ENCODE measurements around the gene PTH1R.

PTH1R gene

DNA sequence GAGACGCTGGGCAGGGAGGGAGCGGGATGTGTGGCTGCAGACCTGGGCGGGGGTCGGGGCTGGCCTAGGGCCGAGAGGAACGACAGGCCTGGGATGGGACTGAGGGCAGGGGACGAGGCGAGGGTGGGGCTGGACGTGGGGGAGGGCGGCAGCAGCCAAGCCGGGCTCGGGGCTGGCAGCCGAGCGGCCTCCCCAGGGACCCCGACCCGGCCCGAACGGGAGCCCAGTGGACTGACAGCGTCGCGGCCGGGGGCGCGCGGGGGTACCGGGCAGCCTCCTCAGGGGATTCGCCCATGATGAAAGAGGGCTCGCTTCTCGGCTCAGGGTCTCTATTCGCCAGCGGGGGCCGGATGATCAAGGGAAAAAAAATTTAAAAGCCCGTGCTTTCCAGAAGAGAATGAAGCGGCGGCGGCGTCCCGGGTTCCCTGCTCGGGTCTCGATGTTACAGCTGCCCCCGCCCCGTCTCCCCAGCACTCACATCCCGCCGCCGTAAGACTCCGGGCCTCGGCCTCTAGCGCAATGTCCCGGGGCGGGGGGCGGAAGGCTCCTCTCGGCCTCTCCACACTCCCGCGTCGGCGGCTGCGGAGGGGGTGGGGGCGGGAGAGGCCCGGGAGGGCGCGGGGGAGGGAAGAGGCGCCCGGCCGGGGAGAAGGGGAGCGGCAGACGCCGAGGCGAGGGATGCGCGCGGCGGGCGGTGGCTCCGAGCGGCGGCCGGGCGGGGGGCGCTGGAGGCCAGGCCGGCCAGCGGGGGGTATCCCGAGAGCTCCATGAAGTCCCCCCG, 4.3 kb downstream of the PTH1R start:
- DNase-seq (ENCODE audit: low read depth in 3 of 3, low spot score in 1 of 3), result no peak

GRCh38 chr3:46882377-46883053, 5.0 kb downstream of the PTH1R start:
- no peak for DNase-seq (ENCODE audit: low read depth in 3 of 3, low spot score in 1 of 3)

DNA sequence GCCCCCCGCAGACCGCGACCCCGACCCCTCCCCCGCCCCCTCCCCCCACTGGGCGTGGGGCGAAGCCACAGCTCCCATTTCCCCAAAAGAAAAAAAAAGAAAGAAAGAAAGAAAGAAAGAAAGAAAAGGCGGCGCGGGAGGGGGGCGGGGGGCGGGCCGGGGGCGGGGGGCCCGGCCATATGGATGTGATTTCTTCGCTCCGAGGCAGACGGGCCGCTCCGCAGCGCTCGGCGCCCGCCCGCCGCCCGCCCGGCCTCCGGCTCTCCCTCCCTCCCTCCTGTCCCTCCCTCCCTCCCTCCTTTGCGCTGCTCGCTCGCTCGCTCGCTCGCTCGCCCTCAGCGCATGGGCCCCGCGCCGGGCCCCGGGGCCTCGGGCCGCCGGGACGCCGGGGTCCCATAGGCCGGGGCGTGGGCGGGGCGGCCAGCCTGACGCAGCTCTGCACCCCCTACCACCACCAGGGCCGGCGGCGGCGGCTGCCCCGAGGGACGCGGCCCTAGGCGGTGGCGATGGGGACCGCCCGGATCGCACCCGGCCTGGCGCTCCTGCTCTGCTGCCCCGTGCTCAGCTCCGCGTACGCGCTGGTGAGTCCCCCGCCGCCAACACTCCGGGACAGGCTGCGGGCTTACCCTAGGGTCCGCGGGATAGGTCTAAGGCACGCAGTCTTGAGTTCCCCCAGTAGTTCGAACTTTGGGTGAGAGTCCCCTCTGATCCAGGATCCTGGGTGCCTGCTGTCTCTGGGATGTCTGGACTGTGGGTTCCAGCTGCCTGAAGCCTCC, 5.7 kb downstream of the PTH1R start:
- DNase-seq (ENCODE audit: low read depth in 3 of 3, low spot score in 1 of 3), result no peak

DNA sequence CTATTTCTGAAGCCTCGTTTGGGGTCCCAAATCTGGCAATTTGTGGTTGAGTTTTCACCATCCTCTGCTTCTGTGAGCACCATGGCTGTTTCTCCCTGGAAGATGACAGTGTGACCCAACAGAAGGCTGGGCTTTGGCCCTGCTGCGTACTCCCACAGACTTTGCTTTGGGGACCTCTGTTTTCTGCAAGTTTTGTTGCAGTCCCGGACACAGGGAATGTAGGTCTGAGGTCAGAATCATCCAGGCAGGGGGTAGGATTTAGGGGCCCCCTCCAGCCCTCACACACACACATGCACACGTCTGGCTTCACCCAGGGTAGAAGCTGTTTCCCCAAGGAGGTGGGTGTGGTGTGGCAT, 6.3 kb downstream of the PTH1R start:
- DNase-seq (ENCODE audit: low read depth in 3 of 3, low spot score in 1 of 3), result no peak

GRCh38 chr3:46884427-46884826, 6.9 kb downstream of the PTH1R start:
- DNase-seq (ENCODE audit: low read depth in 3 of 3, low spot score in 1 of 3), result no peak

DNA sequence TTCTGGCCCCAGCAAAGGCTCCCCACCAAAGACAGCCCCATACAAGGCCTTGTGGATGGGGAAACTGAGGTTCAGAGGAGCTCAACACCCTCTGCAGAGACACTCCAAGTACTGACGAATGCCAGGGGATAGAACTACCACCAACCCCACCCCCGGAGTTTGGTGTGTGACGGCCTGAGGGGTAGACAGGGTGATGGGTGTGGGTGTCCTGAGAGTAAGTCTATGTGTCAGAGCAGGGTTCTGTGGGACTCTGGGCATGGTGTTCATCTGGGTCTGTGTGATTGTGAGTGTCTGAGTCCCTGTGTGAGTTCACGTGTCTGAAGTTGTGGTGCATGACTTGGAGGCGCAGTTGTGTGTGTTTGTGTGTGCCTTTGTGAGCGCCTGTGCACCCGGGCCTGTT, 7.4 kb downstream of the PTH1R start:
- no peak for DNase-seq (ENCODE audit: low read depth in 3 of 3, low spot score in 1 of 3)

DNA sequence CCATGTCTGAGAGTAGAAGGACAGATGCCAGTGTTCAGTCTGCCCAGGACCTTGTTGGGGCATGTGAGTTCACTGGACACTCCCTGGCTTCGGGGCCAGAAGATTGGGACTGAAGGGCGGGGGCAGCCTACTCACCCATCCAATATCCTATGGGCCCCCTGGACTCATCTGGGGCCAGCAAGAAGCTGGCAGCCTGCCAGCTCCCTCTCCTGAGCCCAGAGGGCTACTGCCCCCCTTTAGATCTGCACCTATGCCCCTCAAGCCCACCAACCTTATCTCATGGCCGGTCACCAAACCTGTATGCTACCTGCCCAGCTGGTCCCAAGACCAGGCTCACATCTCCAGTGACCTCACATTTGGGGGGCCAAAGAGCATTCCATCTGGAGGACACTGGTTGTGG, 8.1 kb downstream of the PTH1R start:
- no peak for DNase-seq (ENCODE audit: low read depth in 3 of 3, low spot score in 1 of 3)

DNA sequence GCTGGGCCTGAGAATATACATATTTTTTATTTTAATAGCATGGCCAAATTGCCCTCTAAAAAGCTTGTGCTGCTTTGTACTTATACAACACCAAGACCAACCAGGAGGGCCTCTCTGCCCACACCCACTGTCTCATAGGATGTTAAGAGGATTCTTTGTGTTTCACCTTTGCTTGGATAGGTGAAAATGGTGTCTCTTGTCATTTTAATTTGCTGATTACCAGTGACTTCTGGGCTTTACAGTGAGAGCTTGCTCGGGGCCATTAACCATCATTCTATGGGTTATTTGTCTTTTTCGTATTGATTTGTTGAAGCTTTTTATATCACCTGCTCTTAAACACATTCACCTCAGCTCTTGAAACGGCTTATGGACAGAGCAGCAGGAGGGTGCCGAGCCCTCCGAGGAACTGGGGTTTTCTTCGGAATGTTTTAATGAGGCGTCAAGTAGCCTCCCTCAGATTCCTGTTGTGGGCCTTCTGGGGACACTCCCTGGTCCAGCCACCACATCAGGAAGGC, 10.5 kb downstream of the PTH1R start:
- no peak for DNase-seq (ENCODE audit: low read depth in 3 of 3, low spot score in 1 of 3)

- no peak for DNase-seq (ENCODE audit: low read depth in 3 of 3, low spot score in 1 of 3)
These were observed 11.2 kb downstream of the PTH1R start for GRCh38 chr3:46888705-46889104.

DNA sequence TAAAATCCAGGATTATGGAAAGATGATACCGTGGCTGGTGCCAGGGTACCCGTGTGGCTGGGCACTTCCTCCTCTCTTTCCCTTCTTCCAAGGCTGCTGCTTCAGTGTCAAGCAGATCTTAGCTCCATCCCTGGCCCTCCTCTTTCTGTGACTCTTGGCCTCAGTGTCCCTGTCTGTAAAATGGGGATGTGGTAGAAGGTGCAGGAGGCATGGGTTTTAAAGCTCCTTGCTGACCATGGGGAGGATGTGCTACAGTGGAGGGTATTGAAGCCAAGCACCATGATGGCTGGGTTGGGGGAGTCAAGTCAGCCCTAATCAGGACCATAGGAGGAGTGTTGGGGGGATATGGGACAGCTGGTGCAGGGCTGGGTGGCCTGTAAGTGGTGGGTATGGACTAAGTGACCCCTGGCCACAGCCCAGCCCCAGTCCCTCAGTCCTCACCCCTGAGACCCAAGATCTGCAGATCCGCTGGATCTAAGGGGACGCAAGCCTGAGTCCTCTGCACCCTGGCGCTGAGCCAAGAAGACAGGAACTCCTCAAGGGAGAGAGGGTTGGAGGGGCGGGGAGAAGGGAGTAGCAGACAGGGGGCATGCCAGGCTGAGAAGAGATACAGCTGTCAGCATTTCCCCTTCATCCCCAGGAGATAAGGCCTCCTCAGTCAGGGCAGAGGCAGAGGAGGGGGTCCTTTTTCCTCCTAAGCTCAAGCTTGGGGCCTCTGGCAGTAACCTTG, 12.0 kb downstream of the PTH1R start:
- no peak for DNase-seq (ENCODE audit: low read depth in 3 of 3, low spot score in 1 of 3)

DNA sequence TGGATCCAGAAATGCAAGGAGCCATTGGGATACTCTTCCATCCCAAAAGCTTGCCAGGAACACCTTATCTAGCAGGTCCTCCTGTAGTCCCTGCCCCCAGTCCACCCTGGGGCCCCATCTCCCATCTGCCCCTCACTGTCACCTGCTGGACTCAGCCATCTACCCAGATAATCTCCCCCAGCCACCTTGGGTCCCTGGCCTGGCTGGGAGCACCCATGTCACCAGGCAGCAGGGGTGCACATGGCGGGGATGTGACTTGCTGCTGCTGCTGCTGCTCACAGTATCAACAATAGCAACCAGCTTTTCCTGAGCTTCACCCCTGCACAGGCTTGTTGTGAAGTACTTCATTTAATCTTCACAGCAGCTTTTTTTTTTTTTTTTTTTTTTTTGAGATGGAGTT, 12.6 kb downstream of the PTH1R start:
- no peak for DNase-seq (ENCODE audit: low read depth in 3 of 3, low spot score in 1 of 3)

DNA sequence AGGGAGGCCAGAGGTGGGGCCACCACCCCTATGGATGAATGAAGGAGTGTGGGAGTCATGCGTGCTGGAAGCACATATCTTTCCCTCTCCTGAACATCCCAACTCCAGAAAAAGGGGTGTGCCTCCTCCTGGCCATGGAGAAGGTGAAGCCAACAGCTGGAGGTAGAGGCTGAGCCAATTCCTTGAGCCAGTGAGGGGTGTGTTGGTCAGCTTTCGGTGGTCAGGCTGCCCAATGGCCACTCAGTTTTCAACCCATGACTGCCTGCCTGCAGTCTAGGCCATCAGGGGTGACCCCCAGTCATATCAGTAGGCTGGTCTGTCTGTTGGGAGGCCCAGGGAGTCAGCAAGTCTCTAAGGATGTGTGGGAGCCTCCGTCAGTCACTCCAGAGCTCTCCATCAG, 13.6 kb downstream of the PTH1R start:
- no peak for DNase-seq (ENCODE audit: low read depth in 3 of 3, low spot score in 1 of 3)

DNA sequence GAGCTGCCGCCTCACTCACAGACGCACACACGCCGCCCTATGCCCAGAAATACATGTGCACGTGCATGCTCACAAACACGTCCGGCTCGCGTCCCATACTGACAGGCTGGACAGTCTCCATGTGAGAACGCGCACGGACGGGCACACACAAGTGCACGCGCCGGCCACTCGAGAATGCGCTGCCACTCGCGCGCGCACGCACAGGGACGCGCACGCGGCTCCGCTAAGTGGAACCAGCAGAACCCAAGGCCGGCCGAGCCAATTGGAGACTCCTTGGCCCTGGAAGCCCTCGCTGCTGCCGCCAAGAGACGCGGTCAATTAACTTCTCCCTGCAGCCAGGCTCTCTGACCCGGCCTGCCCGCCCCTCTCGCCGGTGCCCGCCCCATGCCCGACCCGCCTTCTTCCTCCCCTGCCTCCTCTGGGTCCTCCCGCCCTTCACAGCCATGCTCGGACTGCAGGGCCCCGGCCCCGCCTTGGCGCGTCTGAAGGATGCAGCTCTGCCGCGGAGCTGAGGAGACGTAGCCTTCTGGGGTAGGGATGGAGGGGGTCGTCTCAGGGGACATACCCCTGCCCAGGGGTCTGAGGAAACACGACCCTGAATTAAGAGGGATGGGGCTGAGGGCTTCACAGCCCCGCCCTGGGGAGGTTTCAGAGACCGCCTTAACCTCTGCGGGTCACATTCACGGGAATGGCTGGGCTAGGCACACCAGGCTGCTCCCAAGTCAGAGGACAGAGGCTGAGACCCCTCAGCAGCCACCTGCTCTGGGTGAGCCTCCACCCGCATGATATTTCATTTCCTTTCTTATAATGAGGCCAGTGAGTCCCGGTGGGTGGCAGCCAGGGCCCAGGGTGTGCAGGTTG, 15.0 kb downstream of the PTH1R start:
- DNase-seq (ENCODE audit: low read depth in 3 of 3, low spot score in 1 of 3), result no peak

DNA sequence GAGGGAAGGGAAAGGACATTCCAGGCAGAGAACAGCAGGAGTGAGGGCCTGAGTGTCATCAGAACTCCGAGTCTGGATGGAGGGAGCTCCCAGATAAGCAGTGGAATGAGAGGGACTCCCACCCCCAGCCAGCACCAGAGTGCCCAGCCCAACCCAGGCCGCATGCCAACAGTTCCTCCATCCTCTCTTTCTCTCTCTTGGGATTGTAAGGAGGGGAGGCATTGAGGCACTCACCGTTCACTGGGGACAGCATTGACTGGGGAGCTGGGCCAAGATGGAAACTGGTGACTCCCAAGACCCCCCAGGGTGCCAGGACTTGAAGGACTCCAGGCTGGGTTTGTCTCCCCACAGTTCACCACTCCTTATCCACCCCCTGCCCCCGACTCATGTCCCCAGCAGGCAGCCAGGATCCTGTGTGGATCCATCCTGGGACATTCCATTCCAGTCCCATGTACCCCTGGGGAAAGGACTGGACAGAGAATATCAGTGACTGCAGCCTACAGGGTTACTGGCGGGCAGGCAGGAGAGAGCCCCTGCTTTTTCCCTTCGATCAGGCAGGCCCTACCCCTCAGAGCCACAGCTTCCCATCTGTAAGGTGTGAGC, 15.7 kb downstream of the PTH1R start:
- DNase-seq (ENCODE audit: low read depth in 3 of 3, low spot score in 1 of 3), result no peak

- no peak for DNase-seq (ENCODE audit: low read depth in 3 of 3, low spot score in 1 of 3)
These were observed 16.2 kb downstream of the PTH1R start for GRCh38 chr3:46893763-46894162.

DNA sequence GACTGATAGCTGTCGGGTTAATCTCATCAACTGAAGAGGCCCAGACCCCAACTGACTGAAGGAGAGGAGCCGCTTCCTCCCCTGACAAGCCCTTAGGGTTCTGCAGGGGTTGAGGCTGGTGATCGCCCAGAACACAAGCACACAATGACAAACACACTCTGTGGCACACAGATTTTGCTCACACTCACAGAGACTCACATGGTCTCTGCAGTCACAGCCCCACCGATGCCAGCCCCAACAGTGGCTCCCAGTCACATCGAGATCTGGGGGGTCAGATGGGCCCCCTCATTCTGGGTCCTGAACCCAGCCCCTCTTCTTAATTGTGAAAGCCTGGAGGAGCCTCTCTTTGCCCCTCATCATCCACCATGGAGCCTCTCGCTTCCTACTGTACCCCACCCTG, 16.7 kb downstream of the PTH1R start:
- DNase-seq (ENCODE audit: low read depth in 3 of 3, low spot score in 1 of 3), result no peak

- peak; percentile 58 to 79 (median 62) for DNase-seq (ENCODE audit: low read depth in 3 of 3, low spot score in 1 of 3)
These were observed 17.7 kb downstream of the PTH1R start for GRCh38 chr3:46895204-46895660.

DNA sequence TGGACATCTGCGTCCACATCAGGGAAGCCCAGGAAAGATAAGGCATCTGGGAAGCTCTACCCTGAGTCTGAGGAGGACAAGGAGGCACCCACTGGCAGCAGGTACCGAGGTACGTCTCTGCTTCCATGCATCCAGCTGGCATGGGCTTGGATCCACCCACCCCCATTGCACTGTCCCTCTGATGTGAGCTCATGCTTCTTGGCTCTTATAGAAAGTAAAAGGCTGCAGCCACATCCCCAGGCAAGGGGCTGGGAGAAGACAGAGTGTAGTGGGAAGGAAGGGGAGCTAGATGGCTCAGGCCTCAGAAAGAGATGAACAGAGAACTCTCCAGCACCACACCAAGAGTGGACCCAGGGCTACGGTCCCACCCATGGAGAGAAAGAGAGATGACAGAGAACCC, 18.2 kb downstream of the PTH1R start:
- no peak for DNase-seq (ENCODE audit: low read depth in 3 of 3, low spot score in 1 of 3)

DNA sequence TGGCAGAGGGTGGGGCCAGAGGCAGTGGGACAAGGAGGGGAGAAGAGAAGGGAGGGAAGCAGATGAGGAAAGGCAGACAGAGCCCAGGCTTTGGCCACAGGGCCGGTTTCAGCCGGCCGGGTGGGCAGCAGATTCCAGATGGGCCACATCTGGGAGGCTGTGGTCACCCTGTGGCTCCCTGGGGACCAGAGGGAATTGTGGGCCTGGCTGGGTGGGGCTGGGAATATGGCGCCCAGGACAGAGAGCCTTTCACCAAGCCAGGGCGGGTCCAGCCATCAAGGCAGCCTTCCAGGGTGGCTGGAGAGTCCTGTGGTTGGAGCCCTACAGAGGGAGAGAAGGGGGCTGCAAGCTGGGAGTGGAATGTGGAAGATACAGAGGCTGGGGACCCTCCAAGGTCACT, 18.9 kb downstream of the PTH1R start:
- DNase-seq (ENCODE audit: low read depth in 3 of 3, low spot score in 1 of 3), result no peak

- DNase-seq (ENCODE audit: low read depth in 3 of 3, low spot score in 1 of 3), result no peak
These were observed 19.5 kb downstream of the PTH1R start for GRCh38 chr3:46897031-46897430.

Measured in stimulated activated CD4-positive, alpha-beta T cell treated with anti-CD3 and anti-CD28 coated beads, TNF-alpha, amount 100 ng/mL, for 1 hour (primary cell).